Tibial nerve (tissue), 4 donors: ENCODE results near the gene TBPL2. TPM values are rescaled to one million over a fixed set of nuclear protein-coding genes. Genes with fewer than 3 reads are reported as not detected.

Experiments used
- DNase-seq, 2 donors: peaks; one replicate each; pipeline ENCODE4 v3.0.0-alpha.2; 2019; ENCODE audit warnings: low spot score in 2 of 2
- H3K27ac ChIP-seq, 4 donors: fragments of 200-600 bp; sonication (generic) in 3 of 4; one replicate each; pipeline ENCODE4 v1.5.1; 2017 to 2019; ENCODE audit warnings: mild to moderate bottlenecking in 1 of 4
- H3K27me3 ChIP-seq, 2 donors: fragments of 200-600 bp; sonication (generic) in 1 of 2; one replicate each; pipeline versions ENCODE4 v1.5.1 to v1.6.0; 2017 to 2019
- H3K36me3 ChIP-seq, 3 donors: fragments of 200-600 bp; sonication (generic); one replicate each; pipeline ENCODE4 v1.5.1; 2018 to 2019
- H3K4me1 ChIP-seq, 4 donors: fragments of 200-600 bp; sonication (generic) in 3 of 4; one replicate each; pipeline ENCODE4 v1.5.1; 2017 to 2019
- H3K4me3 ChIP-seq, 4 donors: fragments of 200-600 bp; sonication (generic) in 3 of 4; one replicate each; pipeline ENCODE4 v1.5.1; 2017 to 2019; ENCODE audit warnings: mild to moderate bottlenecking in 1 of 4, moderate library complexity in 1 of 4
- H3K9me3 ChIP-seq, 4 donors: fragments of 200-600 bp; sonication (generic) in 3 of 4; one replicate each; pipeline ENCODE4 v1.5.1; 2017 to 2019
- EP300 ChIP-seq, 2 donors: sonication (generic); formaldehyde crosslinking; IDR thresholded peaks; one replicate each; pipeline ENCODE4 v1.6.1; 2017; ENCODE audit warnings: antibody characterized with exemption in 2 of 2, mild to moderate bottlenecking in 1 of 2
- POLR2A ChIP-seq, 2 donors: fragments of 450-650 bp; IDR thresholded peaks; one replicate each; pipeline ENCODE4 v1.6.1; 2017; ENCODE audit warnings: antibody characterized with exemption in 2 of 2, mild to moderate bottlenecking in 2 of 2, moderate library complexity in 2 of 2
- WGBS, 2 donors: methylation state at CpG; one replicate each; pipeline ENCODE4 v1.1.5; 2018; 5-methylcytosine and 5-hydroxymethylcytosine counted together
- total RNA-seq, 4 donors: library from RNA; depleted of rRNA; stranded (reverse); fragments of >200 nt; gene quantifications; one replicate each; pipeline ENCODE4 v1.1.0, GENCODE V29; 2016
- TF ChIP-seq, protein P1 (sequence below), 5 experiments: fragments of 200-600 bp in 3 of 5; fragments of 450-650 bp in 2 of 5; sonication (generic) in 3 of 5; IDR thresholded peaks; one replicate each; pipeline ENCODE4 v1.5.1; 2016 to 2019; ENCODE audit warnings: antibody characterized with exemption in 5 of 5, mild to moderate bottlenecking in 3 of 5, moderate library complexity in 2 of 5

Gene TBPL2
- total RNA-seq, 4 donors from 2014 or later, result 0.90 TPM; not detected in 3

DNA sequence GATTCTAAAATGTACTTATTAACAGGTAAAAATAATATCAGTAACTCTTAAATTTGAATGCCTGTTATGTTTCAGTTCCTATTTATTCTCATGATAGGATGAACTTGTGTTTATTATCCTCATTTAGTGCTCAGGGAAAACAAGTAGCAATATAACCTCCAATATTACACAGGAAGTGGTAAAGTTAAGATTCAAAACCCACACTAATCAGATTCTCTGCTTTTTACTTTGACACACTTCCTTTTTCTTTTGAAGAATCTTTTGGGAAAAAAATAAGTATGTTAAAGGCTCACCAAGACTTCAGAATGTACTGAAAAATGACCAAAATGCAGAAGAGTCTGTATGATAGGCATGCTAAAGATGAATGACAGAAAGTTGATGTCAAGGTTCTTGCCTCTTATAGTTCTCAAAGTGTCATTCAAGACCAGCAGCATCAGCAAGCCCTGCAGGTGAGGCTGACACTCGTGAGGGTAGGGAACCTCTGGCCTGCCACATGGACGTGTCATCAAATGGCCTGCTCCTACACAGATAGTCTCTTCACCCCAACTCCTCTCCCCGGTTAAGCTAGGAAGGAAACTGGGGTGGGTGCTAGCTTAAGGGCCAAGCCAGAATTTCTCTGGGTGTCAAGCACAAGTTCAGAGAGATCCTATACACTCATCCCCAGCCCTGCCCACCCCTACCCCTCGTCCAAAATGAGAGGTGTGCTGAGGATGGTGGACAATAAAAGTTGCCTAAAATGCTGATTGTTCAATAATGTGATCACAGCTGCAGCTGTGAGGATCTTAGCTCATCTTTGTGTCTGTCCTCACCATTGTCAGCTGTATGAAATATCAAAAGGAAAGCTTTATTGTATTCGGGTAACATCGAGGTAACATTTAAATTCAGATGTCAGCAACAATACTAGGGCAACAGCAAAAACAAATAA lies 6.3 kb downstream of the TBPL2 start:
- no peaks in the 10 kb centered on the region for H3K27me3 ChIP-seq
- no peak overlapping the region for H3K4me3 ChIP-seq
- no peak overlapping the region for H3K27ac ChIP-seq
- TF ChIP-seq, protein P1, sequence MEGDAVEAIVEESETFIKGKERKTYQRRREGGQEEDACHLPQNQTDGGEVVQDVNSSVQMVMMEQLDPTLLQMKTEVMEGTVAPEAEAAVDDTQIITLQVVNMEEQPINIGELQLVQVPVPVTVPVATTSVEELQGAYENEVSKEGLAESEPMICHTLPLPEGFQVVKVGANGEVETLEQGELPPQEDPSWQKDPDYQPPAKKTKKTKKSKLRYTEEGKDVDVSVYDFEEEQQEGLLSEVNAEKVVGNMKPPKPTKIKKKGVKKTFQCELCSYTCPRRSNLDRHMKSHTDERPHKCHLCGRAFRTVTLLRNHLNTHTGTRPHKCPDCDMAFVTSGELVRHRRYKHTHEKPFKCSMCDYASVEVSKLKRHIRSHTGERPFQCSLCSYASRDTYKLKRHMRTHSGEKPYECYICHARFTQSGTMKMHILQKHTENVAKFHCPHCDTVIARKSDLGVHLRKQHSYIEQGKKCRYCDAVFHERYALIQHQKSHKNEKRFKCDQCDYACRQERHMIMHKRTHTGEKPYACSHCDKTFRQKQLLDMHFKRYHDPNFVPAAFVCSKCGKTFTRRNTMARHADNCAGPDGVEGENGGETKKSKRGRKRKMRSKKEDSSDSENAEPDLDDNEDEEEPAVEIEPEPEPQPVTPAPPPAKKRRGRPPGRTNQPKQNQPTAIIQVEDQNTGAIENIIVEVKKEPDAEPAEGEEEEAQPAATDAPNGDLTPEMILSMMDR (IDR thresholded peaks at IDR 0.05), result no peak
- TF ChIP-seq EP300 (IDR thresholded peaks at IDR 0.05), result no peak
- no peak for TF ChIP-seq POLR2A (IDR thresholded peaks at IDR 0.05)
- H3K9me3 ChIP-seq, result no peaks in the 10 kb centered on the region
- H3K36me3 ChIP-seq, result no peaks in the 10 kb centered on the region
- 53 to 60% methylated on average over 6 of the region's 6 CpGs for WGBS, 2 donors
- no peaks in the 10 kb centered on the region for H3K4me1 ChIP-seq
- DNase-seq, result no peak

DNA sequence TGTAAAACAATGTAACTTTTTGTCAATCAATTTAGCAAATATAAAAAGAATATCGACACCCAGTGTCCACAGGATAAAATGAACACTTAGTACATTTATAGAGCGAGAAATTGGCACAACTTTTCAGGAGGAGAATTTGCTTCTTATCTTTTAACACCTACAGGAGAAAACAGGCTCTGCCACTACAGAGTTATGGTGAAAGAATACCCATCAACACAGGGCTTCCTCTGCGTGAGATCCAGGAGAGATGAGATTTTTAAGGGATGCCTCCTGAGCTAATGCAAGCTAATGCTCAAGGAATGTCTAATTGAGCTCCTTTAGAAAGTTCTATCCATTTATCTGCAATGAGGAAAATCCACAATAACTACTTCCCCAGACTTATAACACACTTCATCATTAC lies 7.8 kb downstream of the TBPL2 start:
- no peak for DNase-seq
- Histone ChIP-seq H3K4me1 (no peaks in the 10 kb centered on the region), H3K27ac (no peak overlapping the region), H3K4me3 (no peak overlapping the region), H3K27me3 (no peaks in the 10 kb centered on the region), H3K36me3 (no peaks in the 10 kb centered on the region), H3K9me3 (no peaks in the 10 kb centered on the region)
- no peak for TF ChIP-seq POLR2A (IDR thresholded peaks at IDR 0.05)
- TF ChIP-seq EP300 (IDR thresholded peaks at IDR 0.05), result no peak
- TF ChIP-seq, protein P1 (IDR thresholded peaks at IDR 0.05), result no peak
- 85% methylated on average over 3 of the region's 3 CpGs for WGBS, 2 donors

GRCh38 chr14:55430024-55430690 lies 10.3 kb downstream of the TBPL2 start:
- Histone ChIP-seq H3K9me3 (no peaks in the 10 kb centered on the region), H3K27me3 (no peaks in the 10 kb centered on the region), H3K4me1 (no peaks in the 10 kb centered on the region), H3K4me3 (no peak overlapping the region), H3K36me3 (no peaks in the 10 kb centered on the region), H3K27ac (no peak overlapping the region)
- DNase-seq, result peak in 1 of 2 donors; percentile 43
- 4 to 9% methylated on average over 1 of the region's 1 CpG for WGBS, 2 donors
- TF ChIP-seq, protein P1 (IDR thresholded peaks at IDR 0.05), result peak in 3 of 5 experiments; percentile 19 to 29 (median 21)
- TF ChIP-seq POLR2A (IDR thresholded peaks at IDR 0.05), result no peak

- Histone ChIP-seq H3K9me3 (no peaks in the 10 kb centered on the region), H3K36me3 (no peaks in the 10 kb centered on the region), H3K4me1 (no peaks in the 10 kb centered on the region), H3K27me3 (no peaks in the 10 kb centered on the region), H3K4me3 (no peak overlapping the region), H3K27ac (no peak overlapping the region)
- DNase-seq, result no peak
- TF ChIP-seq, protein P1 (IDR thresholded peaks at IDR 0.05), result no peak
- no peak for TF ChIP-seq EP300 (IDR thresholded peaks at IDR 0.05)
- TF ChIP-seq POLR2A (IDR thresholded peaks at IDR 0.05), result no peak
- 77 to 78% methylated on average over 7 of the region's 7 CpGs for WGBS, 2 donors
Observed at GRCh38 chr14:55427439-55427838, 13.0 kb downstream of the TBPL2 start.

DNA sequence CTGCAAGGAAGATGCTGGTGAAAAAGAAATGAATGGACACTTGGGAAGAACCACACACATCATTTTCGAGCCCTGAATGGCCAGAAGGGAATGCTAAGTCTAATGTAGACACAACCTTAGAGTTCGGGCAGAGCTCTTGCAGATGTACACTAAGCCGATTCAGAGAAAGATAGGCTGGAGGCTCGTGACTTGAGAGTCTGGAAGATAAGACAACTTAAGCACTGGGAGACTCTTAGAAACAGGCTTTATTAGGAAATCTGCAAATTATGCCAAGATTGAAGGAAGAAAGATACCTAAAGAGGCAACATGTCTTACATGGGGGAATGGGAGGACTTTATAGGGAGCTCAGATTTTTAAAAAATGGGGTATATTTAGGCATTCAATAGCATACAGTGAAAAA lies 13.5 kb downstream of the TBPL2 start:
- Histone ChIP-seq H3K27ac (no peak overlapping the region), H3K4me3 (no peak overlapping the region), H3K27me3 (no peaks in the 10 kb centered on the region), H3K4me1 (no peaks in the 10 kb centered on the region), H3K36me3 (no peaks in the 10 kb centered on the region), H3K9me3 (no peaks in the 10 kb centered on the region)
- no peak for DNase-seq
- 66 to 71% methylated on average over 4 of the region's 4 CpGs for WGBS, 2 donors
- TF ChIP-seq, protein P1 (IDR thresholded peaks at IDR 0.05), result no peak
- TF ChIP-seq EP300 (IDR thresholded peaks at IDR 0.05) (no peak), POLR2A (IDR thresholded peaks at IDR 0.05) (no peak)
